ENCODE measurements around the gene TSGA10.

DNA sequence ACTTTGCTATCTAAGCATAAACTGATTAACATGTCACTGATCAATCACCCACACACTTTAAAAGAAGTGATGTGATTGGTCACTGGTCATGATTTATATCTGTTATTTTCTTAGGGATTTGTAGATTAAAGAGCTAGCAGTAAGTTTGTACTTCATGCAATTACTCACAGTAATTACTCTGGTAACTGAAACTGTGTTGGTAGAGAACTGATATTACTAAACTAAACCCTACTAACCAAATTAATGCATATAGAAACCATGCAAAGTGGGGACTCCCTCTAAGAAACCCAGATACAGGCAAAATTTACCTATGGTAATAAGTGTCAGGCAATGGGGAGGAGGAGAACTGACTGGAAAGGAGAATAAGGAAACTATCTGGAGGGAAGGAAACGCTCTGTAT, 58.0 kb downstream of the TSGA10 start:
- TF ChIP-seq POLR2A (IDR thresholded peaks at IDR 0.05): no peak
- TF ChIP-seq, protein P1, sequence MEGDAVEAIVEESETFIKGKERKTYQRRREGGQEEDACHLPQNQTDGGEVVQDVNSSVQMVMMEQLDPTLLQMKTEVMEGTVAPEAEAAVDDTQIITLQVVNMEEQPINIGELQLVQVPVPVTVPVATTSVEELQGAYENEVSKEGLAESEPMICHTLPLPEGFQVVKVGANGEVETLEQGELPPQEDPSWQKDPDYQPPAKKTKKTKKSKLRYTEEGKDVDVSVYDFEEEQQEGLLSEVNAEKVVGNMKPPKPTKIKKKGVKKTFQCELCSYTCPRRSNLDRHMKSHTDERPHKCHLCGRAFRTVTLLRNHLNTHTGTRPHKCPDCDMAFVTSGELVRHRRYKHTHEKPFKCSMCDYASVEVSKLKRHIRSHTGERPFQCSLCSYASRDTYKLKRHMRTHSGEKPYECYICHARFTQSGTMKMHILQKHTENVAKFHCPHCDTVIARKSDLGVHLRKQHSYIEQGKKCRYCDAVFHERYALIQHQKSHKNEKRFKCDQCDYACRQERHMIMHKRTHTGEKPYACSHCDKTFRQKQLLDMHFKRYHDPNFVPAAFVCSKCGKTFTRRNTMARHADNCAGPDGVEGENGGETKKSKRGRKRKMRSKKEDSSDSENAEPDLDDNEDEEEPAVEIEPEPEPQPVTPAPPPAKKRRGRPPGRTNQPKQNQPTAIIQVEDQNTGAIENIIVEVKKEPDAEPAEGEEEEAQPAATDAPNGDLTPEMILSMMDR (IDR thresholded peaks at IDR 0.05 in 4 of 5, conservative IDR thresholded peaks at IDR 0.05 in 1 of 5): no peak

Data from gastrocnemius medialis (tissue), 4 donors.